H4 (cell line): ENCODE data around the gene MED27. TPM values are rescaled to one million over a fixed set of nuclear protein-coding genes. Genes with fewer than 3 reads are reported as not detected.

Experiments
- DNase-seq: peaks from one replicate; pipeline ENCODE4 v3.0.0-alpha.2; 2015; ENCODE audit warnings: low spot score
- total RNA-seq: library from RNA; depleted of rRNA; stranded (reverse); fragments of >200 nt; shearing (Covaris generic); gene quantifications from 2 replicates; pipeline ENCODE4 v1.2.3, GENCODE V29; 2014

The MED27 gene
- total RNA-seq, 1 experiment from 2014 or later: 40.5 TPM

- no peak for DNase-seq
Measured at GRCh38 chr9:131884222-131884621, 195.4 kb downstream of the MED27 start.

GRCh38 chr9:131880833-131881583 is 198.7 kb downstream of the MED27 start:
- no peak for DNase-seq

DNA sequence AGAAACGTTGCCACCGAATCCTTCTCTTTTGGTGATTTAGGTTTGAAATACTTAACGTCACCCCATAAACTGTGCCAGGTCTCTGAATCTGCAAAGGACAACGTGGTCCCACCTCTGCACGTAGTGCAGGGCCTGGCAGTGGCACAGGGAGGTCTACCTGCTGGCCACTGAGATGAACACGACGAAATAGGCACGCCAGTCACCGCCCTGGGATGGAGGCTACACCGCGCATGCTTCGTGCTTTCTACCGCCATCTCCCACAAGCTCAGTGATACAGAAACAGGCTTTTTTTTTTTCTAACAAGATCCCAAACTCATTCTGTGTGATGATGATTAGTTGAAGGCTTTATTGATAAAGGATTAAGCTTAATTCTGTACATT is 199.8 kb downstream of the MED27 start:
- no peak for DNase-seq

GRCh38 chr9:131879181-131879910 is 200.3 kb downstream of the MED27 start:
- no peak for DNase-seq

GRCh38 chr9:131876486-131876885 is 203.2 kb downstream of the MED27 start:
- DNase-seq: no peak

DNA sequence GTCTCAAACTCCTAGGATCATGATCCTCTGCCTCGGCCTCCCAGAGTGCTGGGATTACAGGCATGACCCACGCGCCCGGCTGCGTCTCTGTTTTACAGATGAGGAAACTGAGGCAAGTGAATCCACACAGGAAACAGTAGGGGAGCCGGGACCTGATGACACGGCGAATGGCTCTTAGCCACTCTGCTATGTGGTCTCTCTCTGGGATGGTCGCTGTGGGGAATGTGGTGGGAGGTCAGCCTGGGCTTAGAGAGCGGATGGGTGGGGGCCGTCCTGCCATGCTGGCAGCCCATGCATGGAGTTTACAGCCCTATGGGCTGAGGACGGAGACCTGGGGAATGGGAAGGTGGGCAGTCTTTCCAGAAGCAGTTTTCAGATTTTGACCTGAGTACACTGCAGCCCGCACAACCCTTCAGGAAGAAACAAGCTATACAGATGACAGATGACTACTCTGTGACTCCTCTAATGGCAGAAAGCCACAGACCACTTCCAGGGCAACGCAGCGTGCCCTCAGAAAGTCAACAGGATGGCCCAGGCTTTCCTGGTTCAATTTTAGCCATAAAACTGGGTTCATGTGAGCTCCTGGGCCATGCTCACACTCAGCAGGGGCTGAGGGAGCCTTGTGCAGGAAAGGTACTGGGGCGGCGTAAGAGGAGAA is 203.7 kb downstream of the MED27 start:
- DNase-seq: no peak

GRCh38 chr9:131874916-131875670 is 204.6 kb downstream of the MED27 start:
- no peak for DNase-seq

DNA sequence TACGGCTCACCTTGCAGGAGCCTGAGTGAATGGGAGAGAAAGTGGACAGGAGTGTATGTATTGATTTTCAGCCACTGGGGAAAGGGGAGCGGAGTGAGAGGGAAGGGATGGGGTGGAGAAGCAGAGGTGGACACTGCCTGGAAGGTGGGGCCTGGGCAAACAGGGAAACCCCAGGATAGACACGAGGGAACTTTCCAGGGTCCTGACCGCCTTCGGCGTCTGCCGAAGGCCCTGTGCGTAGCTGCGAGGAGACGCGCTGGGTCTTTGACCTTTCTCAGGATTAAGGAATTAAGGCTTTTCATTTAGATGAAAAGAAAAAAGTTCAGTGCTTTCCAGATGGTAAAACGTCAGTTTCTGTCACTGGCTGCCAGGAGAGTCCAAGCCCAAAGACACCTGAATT is 205.2 kb downstream of the MED27 start:
- no peak for DNase-seq

DNA sequence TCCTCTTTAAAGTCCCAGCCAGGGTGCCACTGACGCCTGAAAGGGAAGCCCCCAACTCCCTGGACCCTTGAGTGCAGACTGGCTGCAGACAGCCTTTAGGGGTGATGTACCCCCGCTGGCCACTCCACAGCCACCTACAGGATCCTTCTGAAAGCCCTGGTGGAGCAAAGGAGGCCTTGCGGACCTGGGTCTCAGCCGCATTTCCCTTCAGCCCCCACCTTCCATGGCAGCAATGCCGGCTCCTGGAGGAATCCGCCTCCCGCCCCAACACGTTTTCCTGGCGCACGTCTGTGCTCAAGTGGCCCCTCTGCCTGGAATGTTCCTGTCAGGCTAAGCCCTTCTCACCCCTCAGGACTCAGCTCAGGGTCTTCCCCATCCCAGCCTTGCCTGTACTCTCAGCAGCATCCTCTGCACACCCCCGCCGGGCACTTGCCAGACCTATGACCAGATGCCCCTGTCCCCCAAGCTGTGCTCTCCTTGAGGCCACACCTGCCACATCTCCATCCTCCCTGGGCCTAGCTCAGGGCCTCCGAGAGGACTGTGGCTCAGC is 205.7 kb downstream of the MED27 start:
- no peak for DNase-seq

DNA sequence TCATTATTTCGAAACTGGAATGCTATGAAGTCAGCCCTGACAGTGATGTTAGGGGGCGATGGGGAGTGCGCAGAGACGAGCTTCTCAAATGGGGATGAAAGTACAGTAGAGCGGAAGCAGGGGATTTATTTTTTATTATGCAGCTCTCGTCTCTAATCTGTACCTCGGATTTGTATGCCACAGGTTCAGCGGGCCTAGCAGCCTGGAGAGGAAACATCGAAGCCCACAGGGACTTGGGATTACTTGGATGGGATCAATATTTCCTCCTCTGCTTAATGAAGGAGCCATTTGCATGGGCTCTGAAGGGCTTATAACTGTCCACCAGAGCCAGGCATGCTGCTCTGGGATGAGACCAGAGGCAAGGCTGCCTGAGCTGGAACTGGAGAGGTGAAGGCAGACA is 206.3 kb downstream of the MED27 start:
- DNase-seq: no peak

GRCh38 chr9:131872702-131873101 is 207.0 kb downstream of the MED27 start:
- no peak for DNase-seq

GRCh38 chr9:131872006-131872405 is 207.7 kb downstream of the MED27 start:
- no peak for DNase-seq

GRCh38 chr9:131870156-131870555 is 209.5 kb downstream of the MED27 start:
- DNase-seq: no peak

DNA sequence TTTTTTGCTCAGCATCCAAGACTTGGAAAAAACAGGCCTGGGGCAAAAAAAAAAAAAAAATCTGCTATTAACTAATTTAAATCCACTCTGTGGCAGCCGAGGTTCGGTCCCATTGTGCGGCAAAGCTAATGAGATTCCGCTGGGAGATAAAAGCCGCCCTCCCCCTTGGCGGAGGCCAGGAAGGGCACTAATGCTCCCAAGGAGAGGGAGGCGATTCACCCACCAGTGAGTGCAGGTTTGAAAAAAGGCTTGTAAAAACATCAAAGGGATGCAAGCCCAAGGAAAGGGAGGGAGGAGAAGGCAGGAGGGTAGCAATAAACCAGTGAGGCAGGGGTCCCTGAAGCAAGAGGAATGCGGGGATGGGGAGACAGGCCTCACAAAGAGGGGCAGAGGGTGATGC is 210.3 kb downstream of the MED27 start:
- DNase-seq: no peak

DNA sequence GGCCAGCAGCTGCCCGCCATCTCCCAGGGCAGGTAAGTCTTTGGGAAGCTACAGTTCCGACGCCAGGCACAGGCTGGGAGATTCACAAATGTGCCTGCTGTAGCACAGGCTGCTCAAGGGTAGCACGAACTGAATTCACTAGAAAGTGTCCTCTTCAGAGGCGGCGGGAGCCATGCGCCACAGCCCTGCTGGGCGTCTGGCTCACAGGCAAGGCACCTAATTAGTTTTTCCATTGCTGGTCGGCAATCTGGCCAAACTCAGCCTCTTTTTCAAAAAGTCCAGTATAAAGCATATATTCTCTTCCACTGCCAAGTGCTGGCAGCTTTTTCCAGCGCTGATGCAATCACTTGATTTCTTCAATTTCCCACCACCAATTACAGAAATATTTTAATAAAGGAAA is 210.9 kb downstream of the MED27 start:
- DNase-seq: no peak

GRCh38 chr9:131867611-131868192 is 212.0 kb downstream of the MED27 start:
- no peak for DNase-seq

GRCh38 chr9:131865446-131866195 is 214.0 kb downstream of the MED27 start:
- DNase-seq: no peak

GRCh38 chr9:131864531-131864930 is 215.1 kb downstream of the MED27 start:
- DNase-seq: no peak

DNA sequence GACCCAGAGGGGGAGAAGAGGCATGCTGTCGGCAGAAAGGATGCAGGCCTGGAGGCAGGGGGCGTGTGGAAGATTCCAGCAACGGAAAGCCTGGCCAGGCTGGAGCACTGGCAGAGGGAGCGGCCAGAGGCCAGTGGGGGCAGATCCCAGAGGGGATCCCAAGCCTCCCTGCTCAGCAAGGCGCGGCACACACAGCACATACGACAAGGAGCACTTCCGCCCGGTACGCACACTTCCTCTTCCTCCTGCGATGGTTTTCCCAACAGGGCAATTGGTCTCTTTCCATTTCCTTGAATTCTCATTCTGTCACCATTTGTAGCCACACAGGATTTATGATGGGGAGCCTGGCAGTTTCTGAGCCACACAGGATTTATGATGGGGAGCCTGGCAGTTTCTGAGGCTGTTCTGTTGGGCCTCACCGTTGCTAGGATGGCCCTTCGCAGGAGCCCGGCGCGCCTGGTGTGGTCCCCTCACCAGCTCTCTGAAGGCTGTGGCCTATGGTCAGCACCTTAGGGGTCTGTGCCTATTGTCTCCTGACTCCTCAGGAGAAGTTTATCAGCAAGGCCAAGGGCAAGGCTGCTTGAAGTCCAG is 216.3 kb downstream of the MED27 start:
- DNase-seq: no peak

- DNase-seq: no peak
Measured at GRCh38 chr9:131862261-131862660, 217.4 kb downstream of the MED27 start.
